Urinary bladder (tissue), 4 donors: ENCODE data around the gene SNRNP25. TPM values are rescaled to one million over a fixed set of nuclear protein-coding genes. Genes with fewer than 3 reads are reported as not detected.

Source experiments
- DNase-seq: peaks from one replicate; pipeline ENCODE4 v3.0.0-alpha.2; 2015; ENCODE audit errors: extremely low spot score
- H3K27ac ChIP-seq: one replicate; pipeline ENCODE4 v1.5.1; 2013; ENCODE audit warnings: low read depth, mild to moderate bottlenecking, moderate library complexity
- H3K36me3 ChIP-seq: one replicate; pipeline ENCODE4 v1.6.1; 2013; ENCODE audit warnings: mild to moderate bottlenecking, moderate library complexity; ENCODE audit not compliant: insufficient read depth
- H3K4me1 ChIP-seq: one replicate; pipeline ENCODE4 v1.6.1; 2013; ENCODE audit warnings: mild to moderate bottlenecking, moderate library complexity; ENCODE audit not compliant: insufficient read depth
- H3K4me3 ChIP-seq: one replicate; pipeline ENCODE4 v1.5.1; 2013; ENCODE audit warnings: low read depth, low read length
- WGBS: extraction: QIAGEN DNeasy Blood & Tissue Kit; methylation state at CpG from one replicate; pipeline ENCODE4 v1.1.7; 2013; 5-methylcytosine and 5-hydroxymethylcytosine counted together
- polyA plus RNA-seq: library from polyadenylated mRNA; stranded (reverse); fragments of 200-250 nt; gene quantifications from one replicate; pipeline ENCODE4 v1.2.3, GENCODE V29; 2013
- total RNA-seq: library from RNA; depleted of rRNA; stranded (reverse); fragments of >200 nt; gene quantifications from one replicate; pipeline ENCODE4 v1.2.3, GENCODE V29; 2014
- donor health status: healthy with polysubstance abuse.
- donor health status: healthy.

Gene SNRNP25
- total and polyA plus RNA-seq, 2 donors, result 9.5 to 29.5 TPM

DNA sequence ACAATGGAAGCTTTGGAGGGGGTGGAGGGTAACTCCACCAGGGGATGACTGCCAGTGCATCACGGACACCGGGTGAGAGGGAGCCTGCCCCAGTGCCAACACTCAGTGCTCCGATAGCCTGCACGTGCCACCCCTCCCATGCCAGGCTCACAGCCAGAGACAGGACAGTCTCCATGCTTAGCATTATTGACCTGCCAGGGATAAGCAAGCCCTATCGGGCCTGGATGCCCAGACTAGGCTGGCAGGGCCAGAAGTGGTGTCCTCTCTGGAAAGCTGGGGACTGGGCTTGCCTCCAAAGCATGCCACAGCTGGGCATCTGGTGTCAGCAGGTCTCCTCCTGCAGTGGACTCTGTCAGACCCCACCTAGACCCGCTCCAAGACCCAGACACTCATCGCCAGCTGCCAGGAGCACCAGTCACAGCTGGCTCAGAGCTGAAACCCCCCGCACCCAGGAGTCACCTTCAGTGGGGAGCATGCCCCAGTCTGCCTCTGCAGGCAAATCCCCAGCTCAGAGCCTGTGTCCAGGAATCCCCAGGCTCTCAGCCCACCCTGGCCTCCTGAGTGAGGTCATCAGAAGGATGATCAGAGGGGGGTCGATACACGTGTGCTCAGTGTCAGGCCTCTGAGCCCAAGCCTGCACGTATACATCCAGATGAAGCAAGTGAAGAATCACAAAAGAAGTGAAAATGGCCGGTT, 20.6 kb downstream of the SNRNP25 start:
- DNase-seq, result no peak
- Histone ChIP-seq H3K27ac (peak overlapping the region; percentile 68), H3K4me3 (no peak overlapping the region), H3K36me3 (no peaks in the 10 kb centered on the region), H3K4me1 (no peaks in the 10 kb centered on the region)
- 66% methylated on average over 12 of the region's 12 CpGs for WGBS

DNA sequence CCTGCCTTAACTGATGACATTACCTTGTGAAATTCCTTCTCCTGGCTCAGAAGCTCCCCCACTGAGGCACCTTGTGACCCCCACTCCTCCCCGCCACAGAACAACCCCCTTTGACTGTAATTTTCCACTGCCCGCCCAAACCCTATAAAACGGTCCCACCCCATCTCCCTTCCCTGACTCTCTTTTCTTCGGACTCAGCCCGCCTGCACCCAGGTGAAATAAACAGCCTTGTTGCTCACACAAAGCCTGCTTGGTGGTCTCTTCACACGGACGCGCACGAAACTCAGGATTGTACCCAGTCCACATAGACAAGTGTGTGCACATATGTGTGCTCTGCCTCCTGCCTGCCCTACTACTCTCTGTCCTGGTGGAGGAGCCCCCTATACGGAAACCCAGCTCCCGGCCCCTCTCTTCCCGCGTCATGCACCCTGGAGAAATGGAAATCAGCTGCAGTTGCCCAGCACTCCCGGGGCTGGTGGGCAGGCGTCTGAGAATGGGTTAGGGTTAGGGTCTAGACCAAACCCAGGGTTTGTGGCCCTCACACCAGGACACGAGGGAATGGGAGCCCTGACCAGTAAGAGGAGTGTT, 21.2 kb downstream of the SNRNP25 start:
- no peaks in the 10 kb centered on the region for H3K4me1 ChIP-seq
- 67% methylated on average over 16 of the region's 16 CpGs for WGBS
- DNase-seq, result no peak
- H3K27ac ChIP-seq, result peak overlapping the region; percentile 89
- no peak overlapping the region for H3K4me3 ChIP-seq
- no peaks in the 10 kb centered on the region for H3K36me3 ChIP-seq

DNA sequence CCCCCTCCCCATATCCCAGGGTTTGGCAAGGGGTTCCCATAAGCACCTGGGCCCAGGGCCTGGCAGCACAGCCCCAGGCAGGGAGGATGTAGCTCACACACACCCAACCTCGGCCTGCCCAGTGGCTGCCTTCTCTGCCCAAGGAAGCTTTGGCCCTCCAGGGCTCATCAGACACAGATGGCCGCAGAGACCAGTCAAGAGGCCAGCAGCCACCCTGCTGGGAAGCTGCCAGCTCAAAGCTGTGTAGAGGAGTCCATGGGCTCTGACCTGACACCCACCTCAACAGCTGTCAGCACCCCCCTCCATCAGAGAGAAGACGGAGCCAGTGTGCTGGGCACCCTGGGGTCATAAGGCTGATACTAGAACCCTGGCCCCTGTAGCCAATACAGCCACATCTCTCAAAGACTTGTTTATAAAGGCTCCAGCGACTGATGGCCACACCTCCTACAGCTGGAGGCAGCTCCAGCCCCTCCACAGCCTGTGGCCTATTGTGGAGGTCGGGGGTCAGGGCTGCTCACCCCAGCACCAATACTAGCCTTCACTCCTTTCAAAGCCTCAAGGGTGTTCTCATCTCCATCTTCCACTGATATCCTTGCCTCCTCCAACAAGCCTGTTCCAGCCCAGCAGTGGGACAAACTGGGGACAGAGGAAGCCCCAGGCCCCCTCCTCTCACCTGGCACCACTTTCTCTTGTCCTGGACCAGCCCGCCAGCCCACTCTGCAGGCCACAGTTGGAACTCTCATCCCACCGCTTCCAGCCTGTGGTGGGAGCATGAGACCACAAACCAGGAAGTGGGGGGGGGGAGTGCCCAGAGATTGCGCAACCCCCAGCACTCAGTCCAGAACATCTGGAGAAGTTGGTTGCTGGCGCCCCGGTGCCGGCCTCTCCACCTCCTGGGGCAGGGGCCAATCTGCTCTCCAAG, 22.2 kb downstream of the SNRNP25 start:
- peak overlapping the region; percentile 89 for H3K27ac ChIP-seq
- no peaks in the 10 kb centered on the region for H3K4me1 ChIP-seq
- H3K4me3 ChIP-seq, result no peak overlapping the region
- 31% methylated on average over 11 of the region's 11 CpGs for WGBS
- H3K36me3 ChIP-seq, result no peaks in the 10 kb centered on the region
- no peak for DNase-seq

DNA sequence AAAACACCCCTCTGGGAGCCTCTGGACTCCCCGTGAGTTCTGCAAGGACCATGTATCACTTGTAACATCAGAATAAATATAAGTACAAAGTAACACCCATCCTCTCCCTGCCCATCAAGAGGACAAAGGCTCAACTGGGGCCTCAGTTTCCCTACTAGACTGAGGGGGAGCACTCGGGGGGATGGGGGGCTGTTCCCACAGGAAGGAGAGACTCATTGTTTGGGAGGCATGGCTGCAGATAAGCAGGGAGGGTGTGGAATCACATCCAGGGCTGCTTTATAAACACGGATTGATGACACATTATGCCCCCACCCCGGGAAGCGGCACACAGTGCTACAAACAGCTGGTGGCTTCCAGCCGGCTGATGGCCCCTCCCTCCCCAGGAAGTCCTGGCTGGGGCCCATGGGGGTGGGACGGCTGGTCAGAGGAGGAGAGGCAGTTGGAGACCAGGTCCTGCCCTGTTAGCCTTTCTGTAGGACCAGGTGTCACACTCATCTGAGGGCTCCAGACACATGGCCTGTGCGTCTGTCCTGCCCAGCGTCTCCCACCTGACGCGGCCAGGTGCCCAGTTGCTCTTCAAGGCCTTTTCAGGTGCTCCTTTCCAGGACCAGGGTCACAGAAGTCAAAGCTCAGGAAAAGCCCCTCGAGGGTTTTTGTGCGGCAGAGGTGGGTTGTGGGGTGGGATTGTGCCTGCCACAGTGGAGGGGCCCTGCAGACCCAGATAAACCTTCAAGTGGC, 23.1 kb downstream of the SNRNP25 start:
- Histone ChIP-seq H3K27ac (peak overlapping the region; percentile 89), H3K4me1 (no peaks in the 10 kb centered on the region), H3K4me3 (peak overlapping the region; percentile 87), H3K36me3 (no peaks in the 10 kb centered on the region)
- 25% methylated on average over 13 of the region's 13 CpGs for WGBS
- no peak for DNase-seq

DNA sequence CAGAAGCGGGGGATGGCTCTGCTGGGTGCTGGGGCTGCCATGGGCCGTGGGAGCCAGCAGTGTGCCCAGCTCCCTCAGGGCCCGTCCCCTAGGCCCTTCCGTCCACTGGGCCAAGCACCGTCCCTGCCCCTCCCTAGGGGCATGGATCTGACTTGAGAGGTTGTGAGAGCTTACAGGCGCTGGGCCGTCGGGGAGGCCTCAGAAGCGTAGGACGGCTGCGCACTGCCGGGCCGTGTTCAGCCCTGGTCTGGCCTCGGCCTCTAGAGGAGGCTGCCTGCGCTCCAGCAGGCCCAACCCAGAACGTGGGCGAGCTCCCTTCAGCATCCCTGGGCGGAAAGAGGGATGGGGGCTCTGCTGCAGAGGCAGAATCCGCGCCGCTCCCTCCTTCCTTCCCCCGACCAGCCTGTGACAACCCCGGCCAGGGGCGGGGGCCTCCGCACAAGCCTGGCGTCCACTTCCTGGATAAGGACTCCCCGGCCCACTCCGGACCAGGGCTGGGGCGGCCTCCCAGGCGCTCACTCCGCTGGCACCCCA, 23.7 kb downstream of the SNRNP25 start:
- Histone ChIP-seq H3K27ac (peak overlapping the region; percentile 89), H3K36me3 (no peaks in the 10 kb centered on the region), H3K4me3 (peak overlapping the region; percentile 87), H3K4me1 (no peaks in the 10 kb centered on the region)
- 9% methylated on average over 31 of the region's 31 CpGs for WGBS
- no peak for DNase-seq

DNA sequence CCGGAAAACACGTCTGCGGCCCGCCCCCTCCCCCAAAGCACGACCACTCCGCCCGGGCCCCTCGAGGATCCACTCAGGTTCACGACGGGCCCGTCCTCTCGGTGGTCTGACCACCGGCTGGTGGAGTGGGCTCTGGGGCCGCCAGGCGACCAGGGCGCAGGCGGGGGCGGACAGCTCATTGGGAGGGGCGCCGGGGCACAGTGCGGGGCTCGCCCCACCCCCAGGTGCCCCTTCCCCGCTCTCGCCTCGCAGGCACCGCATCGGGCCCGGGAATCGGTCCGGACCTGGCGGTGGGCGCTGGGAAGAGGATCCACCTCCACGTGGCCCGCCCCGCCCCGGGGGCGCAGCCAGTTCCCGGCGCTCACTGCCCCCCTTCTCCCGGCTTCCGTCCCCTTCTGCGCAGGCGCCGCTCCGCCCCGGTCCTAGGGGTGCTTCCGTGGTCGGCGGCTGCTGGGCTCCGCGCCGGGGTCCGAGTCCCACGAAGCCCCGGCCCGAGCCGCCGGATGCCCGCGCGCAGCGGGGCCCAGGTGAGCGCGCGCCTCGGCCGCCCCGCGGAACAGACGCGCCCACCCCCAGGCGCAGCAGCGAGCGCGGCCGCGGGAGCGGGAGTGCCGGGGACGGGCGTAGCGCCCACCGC, 24.3 kb downstream of the SNRNP25 start, which contains the start of gene MPG:
Gene MPG, plus strand, starts transcription at position 419 of the 637 bp plus-strand sequence. Its CDS starts 85 bp downstream, at position 504.
- Histone ChIP-seq H3K4me3 (peak within 1 kb of the TSS; percentile 87), H3K27ac (peak within 1 kb of the TSS; percentile 91), H3K4me1 (no peaks in the 10 kb centered on the region), H3K36me3 (peaks cover under 1% of the 10 kb centered on the region)
- DNase-seq, result no peak
- WGBS, result under 1% methylated on average over 83 of the region's 83 CpGs

DNA sequence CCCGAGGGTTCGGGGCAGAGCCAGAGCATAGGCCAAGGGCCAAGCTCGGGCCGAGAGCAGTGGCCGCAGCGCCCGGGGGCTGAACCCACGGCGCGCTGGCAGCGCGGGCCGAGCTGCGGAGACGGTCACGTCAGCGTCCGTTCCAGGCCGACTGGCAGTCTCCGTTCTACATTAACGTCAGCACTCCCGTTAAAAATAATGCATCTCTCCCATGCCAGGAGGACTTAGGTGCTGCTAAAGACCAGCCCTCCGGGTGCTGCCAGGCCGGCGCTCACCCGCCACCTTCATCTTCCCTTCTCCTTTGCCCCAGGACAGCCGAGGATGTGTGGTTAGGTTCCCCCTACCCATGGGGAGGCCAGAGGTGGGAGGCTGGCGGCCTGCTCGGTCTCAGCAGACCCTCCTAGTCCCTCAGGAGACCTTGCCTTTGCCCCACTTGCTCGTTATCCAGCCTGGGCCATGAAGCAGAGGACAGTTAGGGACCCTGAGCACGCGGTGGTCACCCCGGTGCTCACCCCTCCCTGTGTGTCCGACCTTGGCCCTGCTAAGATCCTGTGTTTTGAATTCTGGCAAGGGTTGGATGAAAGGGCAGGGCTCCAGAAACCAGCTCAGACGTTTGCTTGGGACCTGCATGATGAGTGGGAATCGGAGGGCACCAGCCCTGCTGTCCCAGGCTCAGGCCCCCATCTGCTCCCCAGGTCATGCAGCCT, 25.0 kb downstream of the SNRNP25 start:
- H3K36me3 ChIP-seq, result peaks cover 2% of the 10 kb centered on the region
- no peaks in the 10 kb centered on the region for H3K4me1 ChIP-seq
- no peak for DNase-seq
- peak overlapping the region; percentile 91 for H3K27ac ChIP-seq
- H3K4me3 ChIP-seq, result peak overlapping the region; percentile 87
- WGBS, result 5% methylated on average over 36 of the region's 36 CpGs

DNA sequence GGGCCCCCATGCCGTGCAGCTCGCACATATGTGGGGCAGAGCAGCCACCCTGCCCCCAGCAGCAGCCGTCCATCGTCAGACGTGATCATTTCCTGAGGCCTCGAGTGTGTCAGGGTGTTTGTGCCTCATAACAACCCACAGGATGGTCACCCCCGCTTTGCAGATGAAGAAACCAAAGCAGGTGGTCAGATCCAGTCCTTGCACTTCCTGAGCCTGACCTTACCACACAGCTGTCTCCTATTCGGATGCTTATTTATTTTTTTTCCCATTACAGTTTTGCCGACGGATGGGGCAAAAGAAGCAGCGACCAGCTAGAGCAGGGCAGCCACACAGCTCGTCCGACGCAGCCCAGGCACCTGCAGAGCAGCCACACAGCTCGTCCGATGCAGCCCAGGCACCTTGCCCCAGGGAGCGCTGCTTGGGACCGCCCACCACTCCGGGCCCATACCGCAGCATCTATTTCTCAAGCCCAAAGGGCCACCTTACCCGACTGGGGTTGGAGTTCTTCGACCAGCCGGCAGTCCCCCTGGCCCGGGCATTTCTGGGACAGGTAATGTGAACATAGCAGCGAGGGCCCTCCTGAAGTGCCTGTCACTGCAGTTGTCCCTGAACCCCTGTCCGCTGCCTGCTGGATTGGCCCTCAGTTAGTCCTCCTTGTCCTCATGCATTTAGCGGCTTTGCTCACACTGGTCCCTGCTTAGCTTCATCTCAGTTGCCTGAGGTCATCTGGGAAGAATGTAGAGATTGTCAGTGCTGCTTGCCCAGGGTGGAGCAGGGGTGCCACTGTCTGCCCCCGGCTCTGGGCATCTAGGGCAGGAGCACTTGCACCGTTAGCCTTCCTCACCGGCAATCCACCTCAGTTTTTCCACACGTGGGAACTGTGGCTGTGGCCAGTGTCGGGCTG, 25.8 kb downstream of the SNRNP25 start:
- H3K4me3 ChIP-seq, result no peak overlapping the region
- no peak for DNase-seq
- H3K36me3 ChIP-seq, result peaks cover 2% of the 10 kb centered on the region
- H3K4me1 ChIP-seq, result no peaks in the 10 kb centered on the region
- H3K27ac ChIP-seq, result no peak overlapping the region
- WGBS, result 73% methylated on average over 32 of the region's 32 CpGs

DNA sequence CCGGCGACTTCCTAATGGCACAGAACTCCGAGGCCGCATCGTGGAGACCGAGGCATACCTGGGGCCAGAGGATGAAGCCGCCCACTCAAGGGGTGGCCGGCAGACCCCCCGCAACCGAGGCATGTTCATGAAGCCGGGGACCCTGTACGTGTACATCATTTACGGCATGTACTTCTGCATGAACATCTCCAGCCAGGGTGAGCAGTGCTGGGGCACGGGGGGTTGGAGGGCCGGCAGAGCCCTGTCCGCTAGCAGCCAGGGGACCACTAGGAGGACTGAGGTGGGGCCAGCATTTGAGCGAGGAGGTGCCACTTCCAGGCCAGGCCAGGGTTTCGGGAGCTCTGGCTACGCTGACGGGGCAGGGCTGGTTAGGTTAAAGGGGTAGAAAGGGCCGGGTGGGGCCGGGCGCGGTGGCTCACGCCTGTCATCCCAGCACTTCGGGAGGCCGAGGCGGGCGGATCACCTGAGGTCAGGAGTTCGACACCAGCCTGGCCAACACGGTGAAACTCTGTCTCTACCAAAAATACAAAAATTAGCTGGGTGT, 29.5 kb downstream of the SNRNP25 start:
- no peaks in the 10 kb centered on the region for H3K4me1 ChIP-seq
- H3K4me3 ChIP-seq, result no peak overlapping the region
- no peak overlapping the region for H3K27ac ChIP-seq
- WGBS, result 94% methylated on average over 31 of the region's 31 CpGs
- no peak for DNase-seq
- H3K36me3 ChIP-seq, result peaks cover 2% of the 10 kb centered on the region

DNA sequence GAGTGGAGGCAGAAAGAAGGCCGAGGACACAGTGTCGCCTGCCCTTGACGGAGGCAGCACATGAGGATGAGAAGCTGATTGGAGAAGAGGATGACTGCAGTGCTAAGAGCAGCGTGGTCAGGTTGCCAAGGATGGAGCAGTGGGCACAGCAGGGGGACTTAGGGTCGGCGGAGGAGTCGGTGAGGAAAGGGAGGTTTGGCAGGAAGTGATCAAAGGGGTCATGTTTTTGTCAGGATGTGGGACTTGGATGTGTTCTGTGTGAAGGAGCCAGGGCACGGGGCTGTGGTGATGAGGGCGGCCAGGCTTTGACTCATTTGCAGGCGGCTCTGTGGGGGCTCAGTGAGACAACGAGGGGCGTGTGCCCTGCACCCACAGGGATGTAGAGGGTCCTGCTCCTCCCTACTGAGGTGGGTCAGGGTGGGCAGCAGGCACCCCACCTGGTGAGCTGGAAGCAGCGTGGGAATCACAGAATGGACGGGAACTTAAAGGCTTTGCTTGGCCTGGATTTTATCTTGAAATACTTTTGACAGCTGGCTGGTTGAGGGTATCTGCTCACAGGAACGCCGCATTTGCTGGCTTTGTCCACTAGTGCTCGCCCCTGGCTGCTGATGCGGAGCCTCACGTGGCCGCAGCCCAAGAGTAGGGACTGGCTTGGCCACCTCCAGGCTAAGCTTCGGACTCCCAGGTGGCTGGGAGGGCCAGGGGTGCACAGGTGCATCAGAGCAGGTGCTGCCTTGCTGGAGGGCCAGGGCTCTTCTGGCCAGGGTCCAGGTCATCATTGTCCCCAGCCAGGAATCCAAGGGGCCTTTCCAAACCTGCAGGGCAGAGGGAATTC, 30.4 kb downstream of the SNRNP25 start:
- Histone ChIP-seq H3K27ac (peak overlapping the region; percentile 28), H3K36me3 (peaks cover 2% of the 10 kb centered on the region), H3K4me1 (no peaks in the 10 kb centered on the region), H3K4me3 (no peak overlapping the region)
- 60% methylated on average over 21 of the region's 21 CpGs for WGBS
- no peak for DNase-seq
